K562 (cell line): ENCODE data around the gene FSTL4. TPM values are rescaled to one million over a fixed set of nuclear protein-coding genes. Genes with fewer than 3 reads are reported as not detected.

Experiments
- ATAC-seq: fragments of 200-7000 bp; cut with Tn5 transposase; 3 replicates; pipeline ENCODE4 v1.9.1; 2020; ENCODE audit warnings: moderate library complexity
- BruUV-seq: library from RNA; stranded (reverse); fragments of 400-500 nt; replicated peaks from 2 replicates; lab custom pipeline; 2021; lab: Mats Ljungman, UMichigan
- CTCF ChIA-PET: fragments of 300-600 bp; formaldehyde crosslinking; extraction: SDS; loops from one replicate; lab custom pipeline; 2021; ENCODE audit warnings: low intra/inter-chr PET ratio; lab: Yijun Ruan, JAX
- POLR2A ChIA-PET: fragments of 300-600, 350-650 bp; sonication (Branson Sonifier 250); formaldehyde crosslinking; extraction: SDS; loops from one replicate; lab custom pipeline; 2021; ENCODE audit warnings: antibody characterized with exemption, inconsistent platforms; lab: Yijun Ruan, JAX
- DNase-seq, 4 experiments: peaks; one replicate each; pipeline versions ENCODE4 v3.0.0 to v3.0.0-alpha.2; 2011 to 2018; ENCODE audit warnings: low spot score in 3 of 4, mixed read lengths in 3 of 4; ENCODE audit errors: extremely low read depth in 1 of 4
- FAIRE-seq: peaks from 2 replicates; lab custom pipeline; 2011; peaks lifted over from hg19 to GRCh38; lab: Jason Lieb, UNC
- H2AFZ ChIP-seq: 2 replicates; pipeline ENCODE4 v1.6.0; 2011; ENCODE audit warnings: low read depth, low read length, control low read depth, inconsistent platforms
- H3K27ac ChIP-seq: fragments of 200-600 bp; 3 replicates; pipeline ENCODE4 v1.8.0; 2011; ENCODE audit warnings: low read depth, mild to moderate bottlenecking, control low read depth, inconsistent platforms, low read length, moderate library complexity, mixed read lengths; ENCODE audit errors: extremely low read depth
- H3K27me3 ChIP-seq, 2 experiments: fragments of 300-600 bp in 1 of 2; 2 replicates in 1 of 2; 3 replicates in 1 of 2; pipeline versions ENCODE4 v1.6.0 to v1.8.0; 2011; ENCODE audit warnings: inconsistent platforms in 2 of 2, low read length in 2 of 2, mild to moderate bottlenecking in 1 of 2, mixed read lengths in 1 of 2, moderate library complexity in 1 of 2; ENCODE audit not compliant: control insufficient read depth in 2 of 2, insufficient read depth in 2 of 2
- H3K36me3 ChIP-seq: fragments of 300-600 bp; 3 replicates; pipeline ENCODE4 v1.8.0; 2011; ENCODE audit warnings: mild to moderate bottlenecking, low read length, inconsistent platforms; ENCODE audit not compliant: control insufficient read depth, insufficient read depth
- H3K4me1 ChIP-seq, 2 experiments: fragments of 200-600 bp in 1 of 2; replicated peaks in 1 of 2; 2 replicates in 1 of 2; 3 replicates in 1 of 2; pipeline versions ENCODE4 v1.5.1 to v1.8.0; 2011; ENCODE audit warnings: inconsistent platforms in 2 of 2, low read length in 2 of 2, mild to moderate bottlenecking in 1 of 2, mixed read lengths in 1 of 2, moderate library complexity in 1 of 2; ENCODE audit not compliant: control insufficient read depth in 2 of 2, insufficient read depth in 2 of 2
- H3K4me2 ChIP-seq: 2 replicates; pipeline ENCODE4 v1.6.1; 2011; ENCODE audit warnings: low read length, control low read depth, inconsistent platforms, mixed read lengths; ENCODE audit not compliant: insufficient read depth
- H3K4me3 ChIP-seq: fragments of 200-600 bp; sonication (generic), shearing (Covaris generic); 2 replicates; pipeline ENCODE4 v1.5.1; 2016; ENCODE audit warnings: control low read depth, inconsistent platforms
- H3K79me2 ChIP-seq: fragments of 200-600 bp; 3 replicates; pipeline ENCODE4 v1.8.0; 2011; ENCODE audit warnings: low read length, inconsistent platforms; ENCODE audit not compliant: control insufficient read depth, insufficient read depth
- H3K9ac ChIP-seq, 2 experiments: 2 replicates each; pipeline versions ENCODE4 v1.6.0 to v1.6.1; 2011; ENCODE audit warnings: low read depth in 2 of 2, low read length in 2 of 2, control low read depth in 1 of 2, inconsistent platforms in 1 of 2, mild to moderate bottlenecking in 1 of 2, mixed read lengths in 1 of 2; ENCODE audit not compliant: insufficient read depth in 1 of 2
- H3K9me1 ChIP-seq: one replicate; pipeline ENCODE4 v1.6.0; 2011; ENCODE audit warnings: inconsistent platforms, mild to moderate bottlenecking, low read length, moderate library complexity; ENCODE audit not compliant: control insufficient read depth, insufficient read depth
- H3K9me3 ChIP-seq: replicated peaks from 2 replicates; pipeline ENCODE4 v1.5.1; 2011; ENCODE audit warnings: low read depth, low read length, inconsistent platforms; ENCODE audit not compliant: control insufficient read depth, insufficient read depth
- H4K20me1 ChIP-seq: replicated peaks from 2 replicates; pipeline ENCODE4 v1.6.1; 2011; ENCODE audit warnings: low read length, inconsistent platforms, mixed read lengths; ENCODE audit not compliant: control insufficient read depth, insufficient read depth
- GTF2F1 ChIP-seq: IDR thresholded peaks from 2 replicates; pipeline ENCODE4 v1.6.1; 2011; ENCODE audit warnings: low read depth, low read length, improper control_type of control experiment
- NONO ChIP-seq, 2 experiments: fragments of 200-400 bp in 1 of 2; fragments of 450-650 bp in 1 of 2; formaldehyde crosslinking in 1 of 2; IDR thresholded peaks; 2 replicates each; pipeline ENCODE4 v1.6.1; 2017; ENCODE audit warnings: low read depth in 2 of 2, mild to moderate bottlenecking in 2 of 2, moderate library complexity in 2 of 2, low read length in 1 of 2
- POLR2B ChIP-seq: fragments of 450-650 bp; IDR thresholded peaks from 2 replicates; pipeline ENCODE4 v1.6.1; 2018; ENCODE audit warnings: low read depth; ENCODE audit not compliant: partially characterized antibody
- POLR2G ChIP-seq: fragments of 200-400 bp; formaldehyde crosslinking; IDR thresholded peaks from 2 replicates; pipeline ENCODE4 v1.6.1; 2017; ENCODE audit warnings: low read depth, mild to moderate bottlenecking, antibody characterized with exemption, low read length, moderate library complexity
- PTRF ChIP-seq: fragments of 450-650 bp; IDR thresholded peaks from 2 replicates; pipeline ENCODE4 v1.6.1; 2016; ENCODE audit warnings: mild to moderate bottlenecking, missing genetic modification characterization, missing compliant biosample characterization
- RHOXF2B ChIP-seq: fragments of 250-450 bp; sonication (Bioruptor Pico); conservative IDR thresholded peaks from 2 replicates; pipeline ENCODE4 v1.5.1; 2021
- SIX5 ChIP-seq, 2 experiments: IDR thresholded peaks; 2 replicates each; pipeline ENCODE4 v1.6.1; 2011; ENCODE audit warnings: low read length in 2 of 2, borderline replicate concordance in 1 of 2, low read depth in 1 of 2, mild to moderate bottlenecking in 1 of 2, moderate library complexity in 1 of 2; ENCODE audit not compliant: insufficient read depth in 1 of 2
- SMARCE1 ChIP-seq: fragments of 450-650 bp; IDR thresholded peaks from 2 replicates; pipeline ENCODE4 v1.7.1; 2016; ENCODE audit warnings: mild to moderate bottlenecking
- ZFX ChIP-seq: sonication (generic); formaldehyde crosslinking; IDR thresholded peaks from 2 replicates; pipeline ENCODE4 v1.8.0; 2022; ENCODE audit warnings: mild to moderate bottlenecking, missing genetic modification reagents, moderate library complexity
- ZNF449 ChIP-seq: fragments of 250-450 bp; sonication (Bioruptor Pico); IDR thresholded peaks from 2 replicates; pipeline ENCODE4 v1.8.0; 2022; ENCODE audit warnings: moderate library complexity, mild to moderate bottlenecking, inconsistent platforms
- WGBS: fragments of 100-300 bp; shearing (Covaris generic); methylation state at CpG from one replicate; pipeline ENCODE4 v1.1.6; 2016; ENCODE audit warnings: low coverage, mixed read lengths; ENCODE audit not compliant: insufficient coverage; ENCODE audit errors: missing lambda C conversion rate; 5-methylcytosine and 5-hydroxymethylcytosine counted together
- in situ Hi-C: fragments of 300-500 bp; cut with MboI; formaldehyde crosslinking; loops from 4 replicates; pipeline ENCODE4 v1.15.0; 2018; ENCODE audit warnings: inconsistent platforms, mixed read lengths
- intact Hi-C: fragments of 100-400 bp; cut with micrococcal nuclease; formaldehyde crosslinking; loops from 2 replicates; pipeline ENCODE4 v1.14.2; 2022
- polyA plus RNA-seq, 8 experiments: library from polyadenylated mRNA; depleted of rRNA in 4 of 8; stranded (reverse) in 5 of 8; unstranded in 3 of 8; fragments of >200 nt; fragmentation: Nextera tagmentation in 2 of 8; fragmentation: Illumina TruSeq in 1 of 8; extraction: Ambion mirVana in 2 of 8; extraction: Trizol in 1 of 8; gene quantifications; 2 replicates each; pipeline versions ENCODE4 v1.2.1 to v1.2.3, GENCODE V29; 2011 to 2014; ENCODE audit warnings: inconsistent platforms in 1 of 8, missing spikeins in 1 of 8
- total RNA-seq, 7 experiments: library from RNA; depleted of rRNA in 6 of 7; stranded (reverse); fragments of >200 nt in 6 of 7; fragmentation: Illumina TruSeq in 2 of 7; extraction: Trizol in 2 of 7; gene quantifications; 2 replicates each; pipeline versions ENCODE4 v1.2.1 to v1.2.3, GENCODE V29; 2011 to 2021; ENCODE audit warnings: low replicate concordance in 1 of 7
- TF ChIP-seq, protein P1 (sequence below): fragments of 450-650 bp; formaldehyde crosslinking; IDR thresholded peaks from 2 replicates; pipeline ENCODE4 v1.4.0; 2020; ENCODE audit warnings: mild to moderate bottlenecking, moderate library complexity
- TF ChIP-seq, protein P2 (sequence below), 3 experiments: fragments of 200-800 bp in 1 of 3; fragments of 250-450 bp in 1 of 3; fragments of 450-650 bp in 1 of 3; sonication (Bioruptor Pico) in 1 of 3; sonication (Bioruptor generic) in 1 of 3; formaldehyde crosslinking in 1 of 3; IDR thresholded peaks; 2 replicates each; pipeline versions ENCODE4 v1.6.1 to v1.8.0; 2016 to 2022; ENCODE audit warnings: mild to moderate bottlenecking in 2 of 3, missing genetic modification characterization in 2 of 3, missing compliant biosample characterization in 1 of 3, moderate library complexity in 1 of 3

FSTL4 gene
- total and polyA plus RNA-seq, 9 of the 15 experiments (the other 6 are each of a cell fraction or from before 2014, with no cell fraction given): 0.08 to 0.18 (median 0.10) TPM; not detected in 5

DNA sequence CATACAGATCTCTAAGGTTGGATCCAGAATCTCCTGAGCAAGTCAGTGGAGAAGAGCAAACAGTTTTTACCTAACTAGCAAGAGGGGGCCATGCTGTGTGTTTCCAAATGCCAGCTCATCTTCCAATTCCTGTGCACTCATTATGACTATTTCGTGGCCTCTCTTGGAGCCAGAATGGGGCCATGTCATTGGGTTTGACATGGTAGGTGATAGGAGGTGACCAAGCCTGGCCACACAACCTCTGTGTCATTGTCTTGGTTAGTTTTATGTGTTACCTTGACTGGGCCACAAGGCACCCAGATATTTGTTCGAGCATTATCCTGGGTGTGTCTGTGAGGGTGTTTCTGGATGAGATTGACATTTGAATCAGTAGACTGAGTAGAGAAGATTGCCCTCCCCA, 354.4 kb downstream of the FSTL4 start:
- Histone ChIP-seq H3K9me1 (no peaks in the 10 kb centered on the region), H3K9me3 (no peaks in the 10 kb centered on the region), H3K4me1 (no peaks in the 10 kb centered on the region), H3K27ac (no peak overlapping the region), H3K9ac (no peak overlapping the region), H4K20me1 (peaks cover 11% of the 10 kb centered on the region; the same call in 1 of the 2 replicates), H2AFZ (no peak overlapping the region), H3K27me3 (peaks cover 21 to 65% of the 10 kb centered on the region in 2 experiments), H3K4me3 (no peak overlapping the region), H3K79me2 (no peaks in the 10 kb centered on the region), H3K36me3 (no peaks in the 10 kb centered on the region), H3K4me2 (no peak overlapping the region)
- FAIRE-seq (no peak), ATAC-seq (no peak), DNase-seq (no peak)
- intact Hi-C loops: no loop called here
- no TSS peak for BruUV-seq
- ChIA-PET CTCF (no interaction called here), POLR2A (interaction anchor here (1.3 kb wide), 1 partner anchor 10 kb away, joined by 3 read pairs; no protein-coding TSS in a partner anchor)
- in situ Hi-C loops: no loop called here
- WGBS: 0% methylated on average over 2 of the region's 2 CpGs
- no peak for TF ChIP-seq POLR2G
- no peak for TF ChIP-seq ZFX
- TF ChIP-seq, protein P1, sequence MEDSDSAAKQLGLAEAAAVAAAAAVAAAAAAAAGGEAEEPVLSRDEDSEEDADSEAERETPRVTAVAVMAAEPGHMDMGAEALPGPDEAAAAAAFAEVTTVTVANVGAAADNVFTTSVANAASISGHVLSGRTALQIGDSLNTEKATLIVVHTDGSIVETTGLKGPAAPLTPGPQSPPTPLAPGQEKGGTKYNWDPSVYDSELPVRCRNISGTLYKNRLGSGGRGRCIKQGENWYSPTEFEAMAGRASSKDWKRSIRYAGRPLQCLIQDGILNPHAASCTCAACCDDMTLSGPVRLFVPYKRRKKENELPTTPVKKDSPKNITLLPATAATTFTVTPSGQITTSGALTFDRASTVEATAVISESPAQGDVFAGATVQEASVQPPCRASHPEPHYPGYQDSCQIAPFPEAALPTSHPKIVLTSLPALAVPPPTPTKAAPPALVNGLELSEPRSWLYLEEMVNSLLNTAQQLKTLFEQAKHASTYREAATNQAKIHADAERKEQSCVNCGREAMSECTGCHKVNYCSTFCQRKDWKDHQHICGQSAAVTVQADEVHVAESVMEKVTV (CRISPR knock-in tag): no peak
- no peak for TF ChIP-seq SMARCE1
- TF ChIP-seq ZNF449 (CRISPR knock-in tag): no peak
- no peak for TF ChIP-seq RHOXF2B (CRISPR knock-in tag)
- no peak for TF ChIP-seq PTRF (tag)
- TF ChIP-seq POLR2B: no peak
- TF ChIP-seq, protein P2, sequence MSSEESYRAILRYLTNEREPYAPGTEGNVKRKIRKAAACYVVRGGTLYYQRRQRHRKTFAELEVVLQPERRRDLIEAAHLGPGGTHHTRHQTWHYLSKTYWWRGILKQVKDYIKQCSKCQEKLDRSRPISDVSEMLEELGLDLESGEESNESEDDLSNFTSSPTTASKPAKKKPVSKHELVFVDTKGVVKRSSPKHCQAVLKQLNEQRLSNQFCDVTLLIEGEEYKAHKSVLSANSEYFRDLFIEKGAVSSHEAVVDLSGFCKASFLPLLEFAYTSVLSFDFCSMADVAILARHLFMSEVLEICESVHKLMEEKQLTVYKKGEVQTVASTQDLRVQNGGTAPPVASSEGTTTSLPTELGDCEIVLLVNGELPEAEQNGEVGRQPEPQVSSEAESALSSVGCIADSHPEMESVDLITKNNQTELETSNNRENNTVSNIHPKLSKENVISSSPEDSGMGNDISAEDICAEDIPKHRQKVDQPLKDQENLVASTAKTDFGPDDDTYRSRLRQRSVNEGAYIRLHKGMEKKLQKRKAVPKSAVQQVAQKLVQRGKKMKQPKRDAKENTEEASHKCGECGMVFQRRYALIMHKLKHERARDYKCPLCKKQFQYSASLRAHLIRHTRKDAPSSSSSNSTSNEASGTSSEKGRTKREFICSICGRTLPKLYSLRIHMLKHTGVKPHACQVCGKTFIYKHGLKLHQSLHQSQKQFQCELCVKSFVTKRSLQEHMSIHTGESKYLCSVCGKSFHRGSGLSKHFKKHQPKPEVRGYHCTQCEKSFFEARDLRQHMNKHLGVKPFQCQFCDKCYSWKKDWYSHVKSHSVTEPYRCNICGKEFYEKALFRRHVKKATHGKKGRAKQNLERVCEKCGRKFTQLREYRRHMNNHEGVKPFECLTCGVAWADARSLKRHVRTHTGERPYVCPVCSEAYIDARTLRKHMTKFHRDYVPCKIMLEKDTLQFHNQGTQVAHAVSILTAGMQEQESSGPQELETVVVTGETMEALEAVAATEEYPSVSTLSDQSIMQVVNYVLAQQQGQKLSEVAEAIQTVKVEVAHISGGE (CRISPR knock-in tag; IDR thresholded peaks at IDR 0.05): no peak
- TF ChIP-seq SIX5 (IDR thresholded peaks at IDR 0.05; ENCODE audit: borderline replicate concordance in 1 of 2, insufficient read depth in 1 of 2, low read depth in 1 of 2, low read length in 2 of 2): no peak
- TF ChIP-seq GTF2F1: no peak
- no peak for TF ChIP-seq NONO (IDR thresholded peaks at IDR 0.05; ENCODE audit: low read depth in 2 of 2, low read length in 1 of 2)
